ENCODE measurements around the gene SMIM17. TPM values are rescaled to one million over a fixed set of nuclear protein-coding genes. Genes with fewer than 3 reads are reported as not detected.

The SMIM17 gene
- polyA plus RNA-seq, 1 experiment: not detected

DNA sequence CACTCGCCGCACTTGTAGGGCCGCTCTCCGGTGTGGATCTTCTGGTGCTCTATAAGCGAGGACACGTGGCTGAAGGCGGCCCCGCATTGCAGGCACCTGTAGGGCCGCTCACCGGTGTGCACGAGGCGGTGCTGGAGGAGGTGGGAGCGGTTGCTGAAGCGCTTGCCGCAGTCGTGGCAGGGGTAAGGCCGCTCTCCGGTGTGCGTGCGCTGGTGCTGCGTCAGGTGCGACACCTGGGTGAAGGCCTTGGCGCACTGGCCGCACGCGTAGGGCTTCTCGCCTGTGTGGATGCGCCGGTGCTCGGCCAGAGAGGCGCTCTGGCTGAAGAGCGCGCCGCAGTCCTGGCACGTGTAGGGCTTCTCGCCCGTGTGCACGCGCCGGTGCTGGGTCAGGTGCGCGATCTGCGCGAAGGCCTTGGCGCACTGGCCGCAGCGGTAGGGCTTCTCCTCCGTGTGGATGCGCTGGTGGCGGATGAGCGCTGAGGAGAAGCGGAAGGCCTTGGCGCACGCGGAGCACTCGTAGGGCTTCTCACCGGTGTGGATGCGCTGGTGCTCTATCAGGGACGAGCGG is 21.1 kb downstream of the SMIM17 start:
- Histone ChIP-seq H3K4me3 (ENCODE audit: low read depth, low read length) (no peak overlapping the region), H3K36me3 (ENCODE audit: control insufficient read depth, insufficient read depth, low read length) (no peaks in the 10 kb centered on the region), H3K27me3 (ENCODE audit: control insufficient read depth, insufficient read depth, low read length) (no peaks in the 10 kb centered on the region)
- CTCF ChIA-PET: no interaction called here
- no peak for DNase-seq (ENCODE audit: low read depth)
- POLR2A ChIA-PET: no interaction called here
- TF ChIP-seq, protein P1, sequence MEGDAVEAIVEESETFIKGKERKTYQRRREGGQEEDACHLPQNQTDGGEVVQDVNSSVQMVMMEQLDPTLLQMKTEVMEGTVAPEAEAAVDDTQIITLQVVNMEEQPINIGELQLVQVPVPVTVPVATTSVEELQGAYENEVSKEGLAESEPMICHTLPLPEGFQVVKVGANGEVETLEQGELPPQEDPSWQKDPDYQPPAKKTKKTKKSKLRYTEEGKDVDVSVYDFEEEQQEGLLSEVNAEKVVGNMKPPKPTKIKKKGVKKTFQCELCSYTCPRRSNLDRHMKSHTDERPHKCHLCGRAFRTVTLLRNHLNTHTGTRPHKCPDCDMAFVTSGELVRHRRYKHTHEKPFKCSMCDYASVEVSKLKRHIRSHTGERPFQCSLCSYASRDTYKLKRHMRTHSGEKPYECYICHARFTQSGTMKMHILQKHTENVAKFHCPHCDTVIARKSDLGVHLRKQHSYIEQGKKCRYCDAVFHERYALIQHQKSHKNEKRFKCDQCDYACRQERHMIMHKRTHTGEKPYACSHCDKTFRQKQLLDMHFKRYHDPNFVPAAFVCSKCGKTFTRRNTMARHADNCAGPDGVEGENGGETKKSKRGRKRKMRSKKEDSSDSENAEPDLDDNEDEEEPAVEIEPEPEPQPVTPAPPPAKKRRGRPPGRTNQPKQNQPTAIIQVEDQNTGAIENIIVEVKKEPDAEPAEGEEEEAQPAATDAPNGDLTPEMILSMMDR (IDR thresholded peaks at IDR 0.05; ENCODE audit: insufficient read depth, low read depth, low read length): no peak

DNA sequence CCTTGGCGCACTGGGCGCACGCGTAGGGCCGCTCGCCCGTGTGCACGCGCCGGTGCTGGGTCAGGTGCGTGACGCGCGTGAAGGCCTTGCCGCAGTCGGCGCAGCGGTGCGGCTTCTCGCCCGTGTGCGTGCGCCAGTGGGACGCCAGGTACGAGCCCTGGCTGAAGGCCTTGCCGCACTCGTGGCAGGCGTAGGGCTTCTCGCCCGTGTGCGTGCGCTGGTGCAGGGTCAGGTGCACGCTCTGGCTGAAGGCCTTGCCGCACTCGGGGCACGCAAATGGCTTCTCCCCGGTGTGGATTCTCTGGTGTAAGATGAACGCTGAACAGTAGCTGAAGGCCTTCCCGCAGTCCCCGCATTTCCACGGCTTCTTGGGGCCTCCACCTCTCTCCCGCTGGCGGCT is 21.6 kb downstream of the SMIM17 start:
- H3K4me3 ChIP-seq (ENCODE audit: low read depth, low read length): no peak overlapping the region
- TF ChIP-seq, protein P1 (IDR thresholded peaks at IDR 0.05; ENCODE audit: insufficient read depth, low read depth, low read length): no peak
- no peaks in the 10 kb centered on the region for H3K36me3 ChIP-seq (ENCODE audit: control insufficient read depth, insufficient read depth, low read length)
- no peaks in the 10 kb centered on the region for H3K27me3 ChIP-seq (ENCODE audit: control insufficient read depth, insufficient read depth, low read length)
- CTCF ChIA-PET: no interaction called here
- POLR2A ChIA-PET: no interaction called here
- DNase-seq (ENCODE audit: low read depth): no peak

DNA sequence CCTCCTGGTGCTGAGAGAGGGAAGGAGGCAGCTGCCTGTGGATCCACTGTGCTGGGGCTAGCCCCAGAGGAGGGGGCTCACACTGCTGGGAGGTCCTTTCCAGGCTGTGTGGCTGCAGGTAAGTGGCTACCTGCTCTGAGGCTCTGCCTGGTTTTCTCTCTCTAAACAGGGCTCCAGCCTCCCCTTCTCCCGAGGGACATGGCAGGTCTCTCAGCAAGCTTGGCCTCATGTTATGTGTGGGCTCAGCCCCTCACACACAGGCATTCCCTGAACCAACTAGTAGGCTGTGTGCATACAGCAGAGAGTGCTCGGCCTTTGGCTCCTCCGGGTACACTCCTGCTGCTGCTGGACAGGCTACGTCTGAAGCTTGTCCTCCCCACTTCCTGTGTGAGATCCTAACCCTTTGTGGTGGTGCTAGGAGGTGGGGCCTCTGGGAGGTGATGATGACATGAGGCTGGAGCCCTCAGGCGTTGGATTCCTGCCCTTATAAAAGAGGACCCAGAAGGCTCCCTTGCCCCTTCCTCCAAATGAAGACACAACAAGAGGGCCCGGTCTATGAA is 24.4 kb downstream of the SMIM17 start:
- Histone ChIP-seq H3K27me3 (ENCODE audit: control insufficient read depth, insufficient read depth, low read length) (no peaks in the 10 kb centered on the region), H3K4me3 (ENCODE audit: low read depth, low read length) (no peak overlapping the region), H3K36me3 (ENCODE audit: control insufficient read depth, insufficient read depth, low read length) (no peaks in the 10 kb centered on the region)
- TF ChIP-seq, protein P1 (IDR thresholded peaks at IDR 0.05; ENCODE audit: insufficient read depth, low read depth, low read length): no peak
- ChIA-PET CTCF (no interaction called here), POLR2A (no interaction called here)
- DNase-seq (ENCODE audit: low read depth): no peak

DNA sequence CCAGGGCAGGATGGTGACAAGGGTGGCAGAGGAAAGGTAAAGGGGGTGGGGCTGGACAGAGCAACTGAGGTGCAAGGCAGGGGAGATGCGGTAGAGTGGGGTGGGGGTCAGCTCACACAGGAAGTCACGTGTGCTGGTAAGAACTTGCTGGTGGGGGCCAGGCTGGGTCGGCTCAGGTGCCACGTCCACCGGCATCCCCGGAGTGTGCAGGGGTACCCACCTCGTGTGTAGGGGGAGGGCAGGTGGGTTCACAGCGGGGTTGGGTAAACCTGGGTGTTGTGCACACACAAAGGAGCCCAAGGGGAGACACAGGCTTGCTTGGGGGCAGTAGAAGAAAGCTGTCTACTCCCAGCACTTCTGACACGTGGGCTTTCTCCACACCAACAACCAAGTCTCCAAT is 25.7 kb downstream of the SMIM17 start:
- Histone ChIP-seq H3K27me3 (ENCODE audit: control insufficient read depth, insufficient read depth, low read length) (no peaks in the 10 kb centered on the region), H3K4me3 (ENCODE audit: low read depth, low read length) (no peak overlapping the region), H3K36me3 (ENCODE audit: control insufficient read depth, insufficient read depth, low read length) (no peaks in the 10 kb centered on the region)
- POLR2A ChIA-PET: no interaction called here
- DNase-seq (ENCODE audit: low read depth): no peak
- TF ChIP-seq, protein P1 (IDR thresholded peaks at IDR 0.05; ENCODE audit: insufficient read depth, low read depth, low read length): no peak
- CTCF ChIA-PET: no interaction called here

DNA sequence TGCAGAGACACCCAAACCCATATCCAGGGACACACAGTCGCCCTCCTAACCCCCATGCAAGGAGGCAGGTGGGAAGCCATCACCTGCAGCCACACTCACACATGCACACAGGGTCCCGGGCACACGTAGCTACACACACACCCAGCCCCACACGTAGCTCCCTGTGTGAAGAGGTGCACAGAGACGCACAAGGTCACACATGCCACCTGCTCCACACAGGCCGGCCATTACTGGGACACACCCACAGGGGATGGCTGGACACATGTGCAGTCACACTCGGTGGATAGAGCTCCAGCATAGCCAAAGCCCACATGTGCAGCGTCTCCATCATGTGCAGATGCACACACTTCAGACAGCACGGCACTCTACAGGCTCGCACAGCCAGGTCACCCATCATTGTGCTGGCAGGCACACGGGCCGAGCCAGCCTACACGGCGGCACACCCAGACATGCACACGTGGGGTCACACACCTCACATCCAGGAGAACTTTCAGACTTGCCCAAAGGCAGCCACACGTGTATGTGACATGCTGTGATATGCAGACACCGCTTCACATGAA is 27.5 kb downstream of the SMIM17 start:
- H3K4me3 ChIP-seq (ENCODE audit: low read depth, low read length): no peak overlapping the region
- DNase-seq (ENCODE audit: low read depth): no peak
- CTCF ChIA-PET: no interaction called here
- TF ChIP-seq, protein P1 (IDR thresholded peaks at IDR 0.05; ENCODE audit: insufficient read depth, low read depth, low read length): no peak
- H3K36me3 ChIP-seq (ENCODE audit: control insufficient read depth, insufficient read depth, low read length): no peaks in the 10 kb centered on the region
- POLR2A ChIA-PET: no interaction called here
- H3K27me3 ChIP-seq (ENCODE audit: control insufficient read depth, insufficient read depth, low read length): no peaks in the 10 kb centered on the region

Measured in BJ (cell line).